ENCODE results near the gene HOXD9.

- TF ChIP-seq, protein P1, sequence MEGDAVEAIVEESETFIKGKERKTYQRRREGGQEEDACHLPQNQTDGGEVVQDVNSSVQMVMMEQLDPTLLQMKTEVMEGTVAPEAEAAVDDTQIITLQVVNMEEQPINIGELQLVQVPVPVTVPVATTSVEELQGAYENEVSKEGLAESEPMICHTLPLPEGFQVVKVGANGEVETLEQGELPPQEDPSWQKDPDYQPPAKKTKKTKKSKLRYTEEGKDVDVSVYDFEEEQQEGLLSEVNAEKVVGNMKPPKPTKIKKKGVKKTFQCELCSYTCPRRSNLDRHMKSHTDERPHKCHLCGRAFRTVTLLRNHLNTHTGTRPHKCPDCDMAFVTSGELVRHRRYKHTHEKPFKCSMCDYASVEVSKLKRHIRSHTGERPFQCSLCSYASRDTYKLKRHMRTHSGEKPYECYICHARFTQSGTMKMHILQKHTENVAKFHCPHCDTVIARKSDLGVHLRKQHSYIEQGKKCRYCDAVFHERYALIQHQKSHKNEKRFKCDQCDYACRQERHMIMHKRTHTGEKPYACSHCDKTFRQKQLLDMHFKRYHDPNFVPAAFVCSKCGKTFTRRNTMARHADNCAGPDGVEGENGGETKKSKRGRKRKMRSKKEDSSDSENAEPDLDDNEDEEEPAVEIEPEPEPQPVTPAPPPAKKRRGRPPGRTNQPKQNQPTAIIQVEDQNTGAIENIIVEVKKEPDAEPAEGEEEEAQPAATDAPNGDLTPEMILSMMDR (optimal IDR thresholded peaks at IDR 0.05 in 1 of 3, IDR thresholded peaks at IDR 0.05 in 1 of 3, conservative IDR thresholded peaks at IDR 0.05 in 1 of 3; ENCODE audit: extremely low read depth in 1 of 3, insufficient read depth in 2 of 3, low read length in 3 of 3): no peak
- peak; percentile 9 for TF ChIP-seq EZH2 (IDR thresholded peaks at IDR 0.05; ENCODE audit: low read length)
These were observed 17.3 kb upstream of the HOXD9 start for GRCh38 chr2:176105078-176105729.
